HG02610 (cell line): Measurements from ENCODE around the gene CTNNBIP1.

Experiments
- ATAC-seq: cut with Tn5 transposase; IDR thresholded peaks from one replicate; pipeline ENCODE4 v1.9.1; 2021; ENCODE audit warnings: mild to moderate bottlenecking, moderate library complexity; ENCODE audit not compliant: unreplicated experiment

Gene CTNNBIP1

GRCh38 chr1:9859281-9860014 lies 50.6 kb downstream of the CTNNBIP1 start:
- no peak for ATAC-seq

- no peak for ATAC-seq
These were observed 51.6 kb downstream of the CTNNBIP1 start for GRCh38 chr1:9858293-9859035.

GRCh38 chr1:9855186-9855585 lies 54.9 kb downstream of the CTNNBIP1 start:
- ATAC-seq: no peak

- no peak for ATAC-seq
These were observed 56.8 kb downstream of the CTNNBIP1 start for GRCh38 chr1:9853249-9853595.

GRCh38 chr1:9852410-9853248 lies 57.4 kb downstream of the CTNNBIP1 start:
- ATAC-seq: no peak

GRCh38 chr1:9852004-9852403 lies 58.1 kb downstream of the CTNNBIP1 start:
- ATAC-seq: no peak

- ATAC-seq: no peak
These were observed 59.5 kb downstream of the CTNNBIP1 start for GRCh38 chr1:9850442-9851162.

GRCh38 chr1:9849691-9850441 lies 60.2 kb downstream of the CTNNBIP1 start:
- ATAC-seq: no peak

GRCh38 chr1:9848022-9848421 lies 62.0 kb downstream of the CTNNBIP1 start:
- ATAC-seq: no peak

- ATAC-seq: no peak
These were observed 62.8 kb downstream of the CTNNBIP1 start for GRCh38 chr1:9847269-9847668.

- ATAC-seq: no peak
These were observed 63.4 kb downstream of the CTNNBIP1 start for GRCh38 chr1:9846611-9847171.

GRCh38 chr1:9845914-9846313 lies 64.2 kb downstream of the CTNNBIP1 start:
- ATAC-seq: no peak

- ATAC-seq: no peak
These were observed 65.3 kb downstream of the CTNNBIP1 start for GRCh38 chr1:9844756-9845155.

- no peak for ATAC-seq
These were observed 66.0 kb downstream of the CTNNBIP1 start for GRCh38 chr1:9844106-9844505.

- no peak for ATAC-seq
These were observed 66.5 kb downstream of the CTNNBIP1 start for GRCh38 chr1:9843576-9843945.

- ATAC-seq: no peak
These were observed 67.1 kb downstream of the CTNNBIP1 start for GRCh38 chr1:9842781-9843575.

- ATAC-seq: no peak
These were observed 67.9 kb downstream of the CTNNBIP1 start for GRCh38 chr1:9842073-9842711.

- ATAC-seq: no peak
These were observed 68.6 kb downstream of the CTNNBIP1 start for GRCh38 chr1:9841460-9841859.

- ATAC-seq: no peak
These were observed 69.9 kb downstream of the CTNNBIP1 start for GRCh38 chr1:9840176-9840575.
